OCI-LY1 (cell line): Measurements from ENCODE around the gene NDST3.

Source experiments
- CTCF ChIP-seq: fragments of 200-600 bp; sonication (generic), shearing (Covaris generic); IDR thresholded peaks from 2 replicates; pipeline ENCODE4 v1.5.1; 2017; ENCODE audit warnings: mild to moderate bottlenecking, antibody characterized with exemption, low read length, moderate library complexity, mixed read lengths
- EZH2 ChIP-seq: fragments of 200-600 bp; sonication (generic), shearing (Covaris generic); IDR thresholded peaks from 2 replicates; pipeline ENCODE4 v1.8.0; 2017; ENCODE audit warnings: borderline replicate concordance, mixed run types, mild to moderate bottlenecking, antibody characterized with exemption, low read length, moderate library complexity, mixed read lengths

- TF ChIP-seq CTCF (no peak), EZH2 (no peak)
These were observed 78.9 kb downstream of the NDST3 start for GRCh38 chr4:118113220-118113619.
